Testis (tissue), 3 donors: ENCODE data around the gene RAB40B. TPM values are rescaled to one million over a fixed set of nuclear protein-coding genes. Genes with fewer than 3 reads are reported as not detected.

ENCODE experiments used
- DNase-seq: peaks from one replicate; pipeline ENCODE4 v3.0.0-alpha.2; 2019
- H3K27ac ChIP-seq, 2 donors: fragments of 200-600 bp; sonication (generic); one replicate each; pipeline ENCODE4 v1.5.1; 2019
- H3K27me3 ChIP-seq: fragments of 200-600 bp; sonication (generic); one replicate; pipeline ENCODE4 v1.5.1; 2019
- H3K36me3 ChIP-seq: fragments of 200-600 bp; sonication (generic); one replicate; pipeline ENCODE4 v1.5.1; 2017; ENCODE audit warnings: low read depth; ENCODE audit errors: missing control alignments
- H3K4me1 ChIP-seq: fragments of 200-600 bp; sonication (generic); one replicate; pipeline ENCODE4 v1.5.1; 2019
- H3K4me3 ChIP-seq, 2 donors: fragments of 200-600 bp; sonication (generic); one replicate each; pipeline ENCODE4 v1.5.1; 2017 to 2019
- H3K9me3 ChIP-seq: fragments of 200-600 bp; sonication (generic); one replicate; pipeline ENCODE4 v1.5.1; 2017
- CTCF ChIP-seq, 3 experiments: fragments of 450-650 bp in 2 of 3; fragments of 200-600 bp in 1 of 3; sonication (generic) in 1 of 3; IDR thresholded peaks; one replicate each; pipeline ENCODE4 v1.5.1; 2016 to 2019; ENCODE audit warnings: antibody characterized with exemption in 3 of 3, mild to moderate bottlenecking in 2 of 3, moderate library complexity in 1 of 3
- POLR2A ChIP-seq: fragments of 450-650 bp; IDR thresholded peaks from one replicate; pipeline ENCODE4 v1.6.1; 2017; ENCODE audit warnings: antibody characterized with exemption, mild to moderate bottlenecking, moderate library complexity
- WGBS, 2 donors: methylation state at CpG; one replicate each; pipeline ENCODE4 v1.1.5; 2018; 5-methylcytosine and 5-hydroxymethylcytosine counted together
- intact Hi-C: fragments of 100-400 bp; cut with DNase I; formaldehyde crosslinking; loops from one replicate; pipeline ENCODE4 v1.15.1; 2023; ENCODE audit warnings: low total_unique reads
- polyA plus RNA-seq: library from polyadenylated mRNA; stranded (reverse); fragments of 350-450 nt; fragmentation: Illumina TruSeq; extraction: RNeasy Lipid Tissue Mini Kit (QIAGEN cat#74804); gene quantifications from one replicate; pipeline ENCODE4 v1.2.3, GENCODE V29; 2014; ENCODE audit warnings: low read depth, low replicate concordance; ENCODE audit not compliant: insufficient read depth
- total RNA-seq, 2 donors: library from RNA; depleted of rRNA; stranded (reverse); fragments of >200 nt; gene quantifications; one replicate each; pipeline ENCODE4 v1.2.3, GENCODE V29; 2016

RAB40B gene
- total and polyA plus RNA-seq, 3 donors from 2014 or later, result 9.4 to 16.4 (median 13.5) TPM

GRCh38 chr17:82653651-82654528, 44.6 kb downstream of the RAB40B start:
- intact Hi-C loops, result no loop called here
- no peaks in the 10 kb centered on the region for H3K4me1 ChIP-seq
- no peak for DNase-seq
- H3K36me3 ChIP-seq, result no peaks in the 10 kb centered on the region
- no peaks in the 10 kb centered on the region for H3K9me3 ChIP-seq
- H3K4me3 ChIP-seq, result no peak overlapping the region
- no peaks in the 10 kb centered on the region for H3K27me3 ChIP-seq
- no peak overlapping the region for H3K27ac ChIP-seq
- TF ChIP-seq CTCF (IDR thresholded peaks at IDR 0.05), result no peak
- TF ChIP-seq POLR2A, result no peak
- WGBS, 2 donors, result 84 to 85% methylated on average over 19 to 30 of the region's 30 CpGs

GRCh38 chr17:82650723-82651122, 47.8 kb downstream of the RAB40B start:
- H3K27me3 ChIP-seq, result no peaks in the 10 kb centered on the region
- no peaks in the 10 kb centered on the region for H3K9me3 ChIP-seq
- TF ChIP-seq CTCF (IDR thresholded peaks at IDR 0.05) (no peak), POLR2A (no peak)
- no peak overlapping the region for H3K27ac ChIP-seq
- no peaks in the 10 kb centered on the region for H3K36me3 ChIP-seq
- intact Hi-C loops, result no loop called here
- no peak overlapping the region for H3K4me3 ChIP-seq
- DNase-seq, result no peak
- 65 to 69% methylated on average over 10 of the region's 10 CpGs for WGBS, 2 donors
- H3K4me1 ChIP-seq, result peaks cover 9% of the 10 kb centered on the region

- no peak overlapping the region for H3K27ac ChIP-seq
- H3K36me3 ChIP-seq, result no peaks in the 10 kb centered on the region
- peaks cover 9% of the 10 kb centered on the region for H3K4me1 ChIP-seq
- TF ChIP-seq POLR2A, result no peak
- no peak for TF ChIP-seq CTCF (IDR thresholded peaks at IDR 0.05)
- no peaks in the 10 kb centered on the region for H3K27me3 ChIP-seq
- H3K4me3 ChIP-seq, result no peak overlapping the region
- intact Hi-C loops, result no loop called here
- WGBS, 2 donors, result 88 to 95% methylated on average over 20 to 22 of the region's 22 CpGs
- no peak for DNase-seq
- H3K9me3 ChIP-seq, result no peaks in the 10 kb centered on the region
Observed at GRCh38 chr17:82649501-82650261, 48.8 kb downstream of the RAB40B start.

- H3K36me3 ChIP-seq, result no peaks in the 10 kb centered on the region
- no peaks in the 10 kb centered on the region for H3K27me3 ChIP-seq
- peak; percentile 50 for DNase-seq
- intact Hi-C loops, result no loop called here
- H3K4me1 ChIP-seq, result peaks cover 9% of the 10 kb centered on the region
- TF ChIP-seq CTCF (IDR thresholded peaks at IDR 0.05) (no peak), POLR2A (no peak)
- H3K4me3 ChIP-seq, result peak overlapping the region; percentile 3 to 50
- no peaks in the 10 kb centered on the region for H3K9me3 ChIP-seq
- peak overlapping the region; percentile 46 to 78 for H3K27ac ChIP-seq
- WGBS, 2 donors, result 4 to 12% methylated on average over 17 to 18 of the region's 37 CpGs
Observed at GRCh38 chr17:82648742-82649331, 49.7 kb downstream of the RAB40B start.
